A172 (cell line): ENCODE results near the gene LDLRAD4. TPM values are rescaled to one million over a fixed set of nuclear protein-coding genes. Genes with fewer than 3 reads are reported as not detected.

ENCODE experiments used
- DNase-seq: peaks from one replicate; pipeline ENCODE4 v3.0.0-alpha.2; 2015; ENCODE audit warnings: low spot score
- total RNA-seq: library from RNA; depleted of rRNA; stranded (reverse); fragments of >200 nt; shearing (Covaris generic); gene quantifications from 2 replicates; pipeline ENCODE4 v1.2.3, GENCODE V29; 2014

The LDLRAD4 gene
- total RNA-seq, 1 experiment from 2014 or later = 5.7 TPM

- no peak for DNase-seq
Observed at GRCh38 chr18:13306583-13306982, 88.0 kb downstream of the LDLRAD4 start.

GRCh38 chr18:13308369-13308768 lies 89.8 kb downstream of the LDLRAD4 start:
- no peak for DNase-seq

DNA sequence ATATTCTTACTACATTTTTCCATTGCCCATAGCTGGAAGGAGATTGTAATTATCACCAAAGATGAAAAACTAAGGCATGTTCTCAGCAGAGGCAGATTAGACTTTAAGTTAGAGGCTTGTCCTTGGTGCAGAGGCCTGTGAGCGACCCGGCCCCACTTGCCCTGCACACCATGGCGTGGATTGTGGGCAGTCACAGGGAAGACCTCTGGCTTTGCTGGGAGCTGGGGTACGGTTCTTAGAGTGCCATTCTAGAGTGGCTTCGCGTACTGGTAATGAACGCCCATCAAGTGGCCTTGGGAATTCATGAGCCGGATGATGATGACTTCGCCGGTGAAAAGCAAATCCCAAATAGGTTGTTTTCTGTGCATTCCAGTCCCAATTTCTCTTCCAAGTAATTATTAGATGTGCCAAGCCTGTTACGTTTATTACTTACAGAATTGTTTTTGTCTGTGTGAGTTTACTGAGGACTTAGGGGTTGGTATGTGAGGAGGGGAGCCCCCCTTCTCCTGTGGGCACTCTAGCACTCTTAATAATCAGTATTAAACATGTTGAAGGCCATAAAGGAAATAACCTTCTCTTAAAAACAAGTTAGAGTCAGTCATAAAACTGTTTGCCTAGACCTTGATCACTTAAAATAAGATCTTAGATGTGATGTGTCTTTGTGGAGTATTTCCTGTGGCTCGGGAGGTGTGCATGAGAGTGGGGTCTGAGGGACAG lies 90.6 kb downstream of the LDLRAD4 start:
- no peak for DNase-seq

DNA sequence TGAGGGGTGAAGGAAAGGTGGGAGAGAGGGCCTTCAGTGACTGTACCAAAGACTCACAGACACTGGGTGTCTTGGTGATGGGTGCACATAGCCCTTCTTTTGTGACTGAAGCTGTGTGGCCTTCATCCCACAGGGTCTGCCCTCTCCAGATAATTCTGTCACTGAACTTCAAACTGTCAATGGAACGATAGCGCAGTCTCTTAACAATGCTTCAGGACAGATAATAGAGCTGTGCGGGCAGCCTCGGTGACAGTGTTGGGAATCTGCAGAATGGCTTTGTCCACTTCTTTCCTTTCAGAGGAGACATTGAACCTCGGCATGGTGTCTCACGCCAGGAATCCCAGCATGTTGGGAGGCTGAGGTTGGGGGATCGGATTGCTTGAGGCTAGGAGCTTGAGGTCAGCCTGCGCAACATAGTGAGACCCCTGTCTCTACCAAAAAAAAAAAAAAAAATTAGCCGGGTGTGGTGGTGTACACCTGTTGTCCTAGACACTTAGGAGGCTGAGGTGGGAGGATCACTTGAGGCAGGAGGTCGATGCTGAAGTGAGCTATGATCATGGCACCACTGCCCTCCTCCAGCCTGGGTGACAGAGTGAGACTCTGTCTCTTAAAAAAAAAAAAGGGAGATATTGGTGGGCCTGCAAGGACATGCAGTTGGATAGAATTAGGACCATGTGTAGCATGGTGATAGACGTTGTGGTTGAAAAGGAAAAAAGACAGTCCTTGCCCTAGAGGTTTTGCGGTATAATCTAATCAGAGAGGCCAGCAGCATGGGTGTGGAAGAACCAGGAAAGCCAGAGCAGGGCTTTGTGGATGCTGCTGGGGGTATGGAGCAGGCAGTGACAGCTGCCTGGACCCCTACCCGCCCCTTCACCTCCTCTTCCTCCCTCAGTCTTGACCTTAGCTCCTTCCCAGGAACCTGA lies 91.4 kb downstream of the LDLRAD4 start:
- no peak for DNase-seq

GRCh38 chr18:13311193-13311592 lies 92.6 kb downstream of the LDLRAD4 start:
- no peak for DNase-seq

- DNase-seq = no peak
Observed at GRCh38 chr18:13312515-13312914, 94.0 kb downstream of the LDLRAD4 start.

DNA sequence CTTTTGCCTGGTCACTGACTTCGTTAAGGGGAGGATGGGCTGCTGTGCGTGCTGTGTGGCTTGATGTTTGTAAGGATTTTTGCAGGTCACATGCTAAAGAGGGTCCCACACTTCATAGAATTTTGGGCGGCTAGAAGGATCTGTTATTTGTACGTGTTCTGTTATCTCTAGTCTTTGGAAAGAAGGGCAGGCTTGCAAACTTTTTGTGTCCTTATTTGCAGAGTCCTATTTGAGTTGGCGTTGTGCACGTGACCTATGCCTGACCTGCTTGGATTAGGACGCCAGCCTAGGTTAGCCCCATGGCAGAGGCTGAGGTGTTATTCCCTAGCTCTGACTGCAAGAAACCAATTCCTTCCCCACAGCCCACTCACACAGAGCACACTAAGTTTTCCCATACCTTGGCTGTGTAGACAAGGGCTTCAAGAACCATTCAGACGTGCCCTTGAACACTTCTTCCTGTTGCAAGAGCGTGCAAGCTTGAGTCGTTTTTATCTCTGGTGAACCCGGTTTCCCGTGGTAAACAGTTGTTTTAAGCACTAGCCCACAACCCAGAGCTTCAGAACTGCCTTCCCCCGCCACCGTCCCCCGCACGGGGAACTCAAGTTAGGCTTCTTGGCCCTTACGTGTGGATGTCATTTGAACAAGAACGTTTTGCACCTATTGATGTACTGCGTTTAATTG lies 94.6 kb downstream of the LDLRAD4 start:
- no peak for DNase-seq

GRCh38 chr18:13315000-13315399 lies 96.4 kb downstream of the LDLRAD4 start:
- DNase-seq = no peak

GRCh38 chr18:13316063-13316462 lies 97.5 kb downstream of the LDLRAD4 start:
- DNase-seq = no peak

GRCh38 chr18:13317801-13318200 lies 99.2 kb downstream of the LDLRAD4 start:
- no peak for DNase-seq

DNA sequence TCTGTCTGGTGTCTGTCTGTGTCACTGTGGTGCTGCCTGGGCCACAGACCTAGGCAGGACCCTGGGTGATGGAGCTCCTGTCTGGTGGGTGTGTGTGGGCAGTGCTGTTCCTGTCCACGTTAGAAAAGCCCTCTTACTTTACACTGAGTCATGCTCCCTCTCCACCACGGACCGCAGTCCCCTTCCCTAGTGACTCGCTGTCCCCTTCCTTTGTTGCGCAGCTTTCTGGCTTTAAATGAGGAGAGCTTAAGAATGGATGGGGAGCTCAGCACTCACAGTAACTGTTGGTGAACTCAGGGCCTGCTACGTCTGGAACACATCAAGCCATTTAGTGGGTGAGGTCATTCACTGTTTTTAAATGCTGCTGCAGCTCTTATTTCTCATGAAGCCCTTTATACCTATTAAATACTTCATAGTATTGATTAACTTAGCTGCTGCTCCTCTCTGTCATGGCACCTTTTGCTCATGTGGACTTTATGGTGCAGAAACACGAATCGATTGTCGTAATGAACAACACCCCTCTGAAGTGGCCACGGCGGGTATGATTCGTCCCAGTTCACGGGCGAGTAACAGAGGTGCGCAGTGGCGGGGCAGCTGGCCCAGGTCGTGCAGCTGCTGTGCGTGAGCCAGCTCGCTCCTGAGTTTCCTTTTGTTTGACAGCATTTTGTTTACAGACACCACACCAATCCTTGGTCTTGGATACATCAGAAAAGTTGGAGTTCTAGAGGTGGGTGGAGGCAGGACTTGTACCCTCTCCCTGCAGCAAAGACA lies 100.4 kb downstream of the LDLRAD4 start:
- DNase-seq = peak; percentile 33

DNA sequence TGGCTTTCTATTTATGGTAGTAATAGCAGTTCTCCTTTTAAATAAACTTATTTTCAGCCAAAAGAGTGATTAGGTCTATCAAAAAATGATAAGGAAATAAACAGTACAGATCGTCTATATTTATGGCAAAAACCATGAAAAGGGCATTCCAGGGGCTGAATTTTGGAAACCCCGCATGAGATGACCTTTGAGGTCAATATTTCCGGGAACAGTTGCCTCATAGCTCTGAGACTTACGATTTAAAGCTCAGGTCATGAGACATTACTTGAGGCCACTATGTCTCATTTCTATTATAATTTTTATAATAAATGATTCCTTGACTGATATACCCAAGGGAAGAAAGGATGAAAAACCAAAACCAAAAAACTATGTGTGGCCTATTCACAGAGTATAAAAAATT lies 101.1 kb downstream of the LDLRAD4 start:
- no peak for DNase-seq

DNA sequence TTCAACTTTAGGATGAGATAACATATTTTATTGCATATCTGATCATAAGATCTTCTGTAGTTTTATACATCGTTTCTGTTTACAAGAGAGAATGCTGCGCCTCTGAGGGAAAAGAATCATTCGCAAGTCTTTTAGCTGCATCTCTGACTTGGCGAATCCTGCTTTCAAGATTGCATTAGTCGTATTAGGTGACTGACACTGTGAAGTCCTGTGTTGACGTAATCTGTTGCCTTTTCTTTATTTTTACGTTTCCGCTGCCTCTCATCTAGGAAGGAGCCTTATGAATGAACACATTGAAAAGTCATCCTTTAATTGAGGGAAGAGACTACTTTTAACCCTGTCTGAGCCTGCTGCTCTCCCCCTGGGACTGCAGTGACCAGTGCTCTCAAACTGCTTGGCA lies 101.5 kb downstream of the LDLRAD4 start:
- DNase-seq = no peak

DNA sequence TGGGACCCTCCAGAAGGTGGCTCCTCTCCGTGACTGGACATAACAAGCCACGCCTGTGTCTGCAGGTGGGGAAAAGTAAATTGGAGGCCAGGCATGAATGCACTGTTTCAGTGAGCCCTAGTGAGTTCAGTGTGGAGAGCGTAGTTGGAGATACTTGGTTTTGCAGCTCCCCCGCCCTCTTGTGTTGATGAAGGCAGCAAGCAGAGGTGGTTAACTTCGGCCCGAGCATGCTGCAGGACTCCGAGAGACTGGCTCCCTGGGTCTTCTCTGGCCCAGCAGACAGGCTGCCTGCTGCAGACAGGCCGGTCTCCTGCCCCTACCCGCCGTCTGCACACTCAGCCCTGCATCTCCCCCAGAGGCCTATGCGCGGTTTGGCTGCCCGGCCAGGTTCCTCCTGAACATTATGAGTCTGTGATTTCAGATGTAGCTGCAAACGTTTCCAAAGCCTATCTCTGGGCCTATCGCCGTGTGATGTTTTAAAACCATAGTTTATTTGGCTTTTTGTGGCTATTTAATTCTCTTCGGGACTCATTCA lies 102.4 kb downstream of the LDLRAD4 start:
- no peak for DNase-seq

- no peak for DNase-seq
Observed at GRCh38 chr18:13321923-13322322, 103.4 kb downstream of the LDLRAD4 start.

DNA sequence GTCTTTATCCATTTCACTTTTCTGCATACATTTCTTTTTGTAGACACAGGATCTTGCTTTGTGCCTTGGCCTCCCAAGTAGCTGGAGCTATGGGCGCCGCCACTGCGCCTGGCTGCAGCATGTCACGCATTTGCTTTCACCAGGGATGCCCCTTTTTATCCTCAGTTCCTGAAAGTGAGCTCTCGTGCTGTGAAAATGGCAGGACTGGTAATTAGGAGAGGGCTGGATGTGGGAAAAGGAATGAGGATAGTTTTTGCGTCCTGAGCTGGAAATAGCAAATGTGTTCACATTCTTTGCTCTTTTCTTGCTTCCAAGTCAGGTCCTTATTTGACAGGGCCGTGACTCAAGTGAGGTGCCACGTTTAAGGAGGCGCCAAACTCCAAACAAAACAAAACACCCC lies 104.6 kb downstream of the LDLRAD4 start:
- no peak for DNase-seq

DNA sequence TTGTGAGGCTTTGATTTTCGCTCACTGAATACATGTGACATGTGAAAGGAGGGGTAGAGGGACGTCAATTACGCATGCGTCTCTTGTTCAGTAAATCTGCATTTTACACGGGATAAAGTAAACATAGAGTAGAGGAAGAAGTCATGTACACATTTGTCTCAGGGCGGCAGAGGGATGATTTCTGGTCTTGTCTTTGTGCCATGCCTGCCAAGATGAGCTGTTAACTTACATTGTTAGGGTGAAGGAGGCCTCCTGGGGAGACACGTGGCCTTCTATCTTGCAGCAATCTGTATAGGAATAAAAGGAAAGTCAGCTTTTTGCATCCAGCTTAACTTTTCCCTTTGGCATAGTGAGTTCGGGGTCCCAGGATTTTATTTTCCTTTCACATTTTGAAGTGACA lies 106.3 kb downstream of the LDLRAD4 start:
- no peak for DNase-seq

DNA sequence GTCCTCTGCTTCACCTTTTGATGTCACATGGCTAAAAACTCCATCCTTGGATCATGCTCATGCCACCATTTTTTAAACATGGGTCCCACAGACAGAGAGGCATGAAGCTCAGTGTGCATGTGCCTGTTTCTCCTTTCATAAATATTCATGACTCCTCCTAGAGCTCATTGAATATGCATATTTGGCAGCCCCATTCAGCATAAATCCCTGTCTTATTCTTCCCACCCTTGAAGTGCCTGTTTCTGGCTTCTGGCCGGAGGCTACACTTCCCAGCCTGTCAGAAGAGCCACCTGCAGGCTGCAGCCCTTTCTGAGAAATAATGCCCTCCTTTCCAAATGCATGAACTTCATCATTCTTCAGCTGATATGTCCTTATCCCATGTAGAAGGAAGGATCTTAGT lies 109.7 kb downstream of the LDLRAD4 start:
- DNase-seq = no peak

- DNase-seq = no peak
Observed at GRCh38 chr18:13330996-13331395, 112.4 kb downstream of the LDLRAD4 start.

DNA sequence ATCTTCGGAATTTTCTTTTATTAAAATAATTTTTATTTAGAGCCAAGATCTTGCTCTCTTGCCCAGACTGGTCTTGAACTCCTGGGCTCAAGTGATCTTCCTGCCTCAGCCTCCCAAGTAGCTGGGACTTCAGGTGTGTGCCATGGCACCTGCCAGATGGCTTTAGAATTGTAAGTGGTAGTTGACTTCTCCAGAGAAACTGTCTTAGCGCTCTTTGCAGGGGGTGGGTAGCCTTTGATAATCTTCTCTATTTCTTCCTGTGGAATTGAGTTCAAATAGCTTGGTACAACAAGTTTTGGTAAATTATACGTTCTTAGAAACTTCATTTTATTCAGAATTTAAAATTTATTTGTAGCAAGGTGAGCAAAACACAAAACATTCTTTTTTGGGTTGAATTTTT lies 113.3 kb downstream of the LDLRAD4 start:
- DNase-seq = no peak

DNA sequence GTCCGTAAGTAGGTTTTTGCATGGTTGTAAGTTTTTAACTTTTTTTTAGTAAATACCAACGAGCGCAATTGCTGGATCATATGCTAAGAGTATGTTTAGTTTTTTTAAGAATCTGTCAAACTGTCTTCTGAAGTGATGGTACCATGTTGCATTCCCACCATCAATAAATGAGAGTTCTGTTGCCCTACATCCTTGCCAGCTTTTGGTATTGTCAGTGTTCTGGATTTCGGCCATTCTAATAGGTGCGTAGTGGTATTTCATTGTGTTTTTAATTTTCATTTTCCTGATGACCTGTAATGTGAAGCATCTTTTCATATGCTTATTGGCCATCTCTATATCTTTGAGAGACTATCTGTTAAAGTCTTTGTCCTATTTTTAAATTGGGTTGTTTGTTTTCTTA lies 114.3 kb downstream of the LDLRAD4 start:
- no peak for DNase-seq
